GM12878 (cell line): Measurements from ENCODE around the gene NUDT12. TPM values are rescaled to one million over a fixed set of nuclear protein-coding genes. Genes with fewer than 3 reads are reported as not detected.

ENCODE experiments used
- ATAC-seq: fragments of 200-7000 bp; cut with Tn5 transposase; 3 replicates; pipeline ENCODE4 v1.9.1; 2020; ENCODE audit warnings: mild to moderate bottlenecking, moderate library complexity
- BruUV-seq: library from RNA; stranded (reverse); fragments of 400-500 nt; replicated peaks from 2 replicates; lab custom pipeline; 2021; lab: Mats Ljungman, UMichigan
- CTCF ChIA-PET: fragments of 300-600 bp; sonication (Branson Sonifier 250); formaldehyde crosslinking; extraction: SDS; loops from one replicate; lab custom pipeline; 2021; ENCODE audit warnings: inconsistent platforms; lab: Yijun Ruan, JAX
- POLR2A ChIA-PET: fragments of 350-600 bp; formaldehyde crosslinking; extraction: SDS; loops from one replicate; lab custom pipeline; 2021; ENCODE audit warnings: inconsistent platforms; lab: Charles Lee
- RAD21 ChIA-PET: fragments of 300-600 bp; sonication (Branson Sonifier 250); formaldehyde crosslinking; loops from one replicate; lab custom pipeline; 2023; ENCODE audit warnings: antibody characterized with exemption; ENCODE audit not compliant: unreplicated experiment; lab: Charles Lee
- SMC1A ChIA-PET: fragments of 300-600 bp; sonication (Branson Sonifier 250); formaldehyde crosslinking; loops from one replicate; lab custom pipeline; 2023; ENCODE audit not compliant: unreplicated experiment, uncharacterized antibody; lab: Charles Lee
- DNase-seq: peaks from one replicate; pipeline ENCODE4 v3.0.0-alpha.2; 2011; ENCODE audit warnings: low read depth, low spot score
- FAIRE-seq: peaks from 3 replicates; lab custom pipeline; 2011; peaks lifted over from hg19 to GRCh38; lab: Jason Lieb, UNC
- H2AFZ ChIP-seq: 2 replicates; pipeline ENCODE4 v1.6.0; 2011; ENCODE audit warnings: low read depth, low read length, control low read depth; ENCODE audit not compliant: control insufficient read depth
- H3K27ac ChIP-seq: 2 replicates; pipeline ENCODE4 v1.5.1; 2011; ENCODE audit warnings: control low read depth; ENCODE audit not compliant: control insufficient read depth, insufficient read depth
- H3K27me3 ChIP-seq, 2 experiments: replicated peaks in 1 of 2; 2 replicates each; pipeline versions ENCODE4 v1.6.0 to v1.6.1; 2011; ENCODE audit warnings: low read length in 1 of 2; ENCODE audit not compliant: control insufficient read depth in 2 of 2, insufficient read depth in 2 of 2
- H3K36me3 ChIP-seq, 2 experiments: 2 replicates each; pipeline ENCODE4 v1.5.1; 2011; ENCODE audit warnings: low read length in 1 of 2; ENCODE audit not compliant: control insufficient read depth in 2 of 2, insufficient read depth in 2 of 2
- H3K4me1 ChIP-seq: 2 replicates; pipeline ENCODE4 v1.6.1; 2011; ENCODE audit warnings: mild to moderate bottlenecking, low read length, moderate library complexity, mixed read lengths; ENCODE audit not compliant: control insufficient read depth, insufficient read depth
- H3K4me2 ChIP-seq: 2 replicates; pipeline ENCODE4 v1.6.0; 2011; ENCODE audit warnings: control low read depth; ENCODE audit not compliant: control insufficient read depth, insufficient read depth
- H3K4me3 ChIP-seq: fragments of 200-600 bp; sonication (generic); 2 replicates; pipeline ENCODE4 v1.5.1; 2016
- H3K79me2 ChIP-seq: 2 replicates; pipeline ENCODE4 v1.6.0; 2011; ENCODE audit warnings: low read length; ENCODE audit not compliant: control insufficient read depth, insufficient read depth
- H3K9ac ChIP-seq: 2 replicates; pipeline ENCODE4 v1.8.0; 2011; ENCODE audit warnings: low read length, control low read depth, mixed read lengths; ENCODE audit not compliant: control insufficient read depth, insufficient read depth
- H3K9me3 ChIP-seq: replicated peaks from 3 replicates; pipeline ENCODE4 v1.5.1; 2011; ENCODE audit warnings: mild to moderate bottlenecking, low read length; ENCODE audit not compliant: control insufficient read depth, insufficient read depth
- H4K20me1 ChIP-seq: 2 replicates; pipeline ENCODE4 v1.6.0; 2011; ENCODE audit not compliant: control insufficient read depth, insufficient read depth
- CREB1 ChIP-seq: IDR thresholded peaks from 2 replicates; pipeline ENCODE4 v1.6.1; 2012; ENCODE audit warnings: low read depth, mild to moderate bottlenecking, inconsistent platforms
- CREM ChIP-seq: IDR thresholded peaks from 2 replicates; pipeline ENCODE4 v1.6.1; 2014; ENCODE audit warnings: antibody characterized with exemption, low read depth
- IKZF2 ChIP-seq, 2 experiments: fragments of 450-650 bp; IDR thresholded peaks; 2 replicates each; pipeline ENCODE4 v1.6.1; 2017; ENCODE audit warnings: mild to moderate bottlenecking in 2 of 2, moderate library complexity in 2 of 2
- IRF3 ChIP-seq: fragments of 450-650 bp; IDR thresholded peaks from 2 replicates; pipeline ENCODE4 v1.6.1; 2014; ENCODE audit warnings: mild to moderate bottlenecking
- KAT2A ChIP-seq: conservative IDR thresholded peaks from 2 replicates; pipeline ENCODE4 v1.6.1; 2011; ENCODE audit warnings: low read depth, low read length; ENCODE audit not compliant: control insufficient read depth
- KLF5 ChIP-seq: fragments of 450-650 bp; IDR thresholded peaks from 2 replicates; pipeline ENCODE4 v1.6.1; 2014; ENCODE audit warnings: mild to moderate bottlenecking; ENCODE audit not compliant: partially characterized antibody
- NFIC ChIP-seq: IDR thresholded peaks from 2 replicates; pipeline ENCODE4 v1.6.1; 2012; ENCODE audit warnings: low read depth, mild to moderate bottlenecking, inconsistent platforms, low read length, moderate library complexity
- POLR2AphosphoS5 ChIP-seq: IDR thresholded peaks from 2 replicates; pipeline ENCODE4 v1.6.1; 2011; ENCODE audit warnings: mild to moderate bottlenecking, low read length, inconsistent platforms
- REST ChIP-seq: IDR thresholded peaks from 2 replicates; pipeline ENCODE4 v1.6.1; 2012; ENCODE audit warnings: mild to moderate bottlenecking, low read depth, low read length
- RUNX3 ChIP-seq: IDR thresholded peaks from 2 replicates; pipeline ENCODE4 v1.6.1; 2012; ENCODE audit warnings: low read length, inconsistent platforms
- SMARCA5 ChIP-seq: fragments of 450-650 bp; IDR thresholded peaks from 2 replicates; pipeline ENCODE4 v1.6.1; 2017; ENCODE audit warnings: mild to moderate bottlenecking
- SREBF2 ChIP-seq: IDR thresholded peaks from 2 replicates; pipeline ENCODE4 v1.6.1; 2012; ENCODE audit warnings: mild to moderate bottlenecking, low read length
- SRF ChIP-seq, 2 experiments: IDR thresholded peaks; 2 replicates each; pipeline ENCODE4 v1.6.1; 2011; ENCODE audit warnings: low read depth in 2 of 2, low read length in 2 of 2, mild to moderate bottlenecking in 1 of 2, moderate library complexity in 1 of 2
- STAT3 ChIP-seq: IDR thresholded peaks from 2 replicates; pipeline ENCODE4 v1.6.1; 2011; ENCODE audit warnings: low read depth, low read length, improper control_type of control experiment
- WRNIP1 ChIP-seq: IDR thresholded peaks from 2 replicates; pipeline ENCODE4 v1.6.1; 2011; ENCODE audit warnings: low read depth, low read length, improper control_type of control experiment, borderline replicate concordance
- ZNF217 ChIP-seq: fragments of 450-650 bp; IDR thresholded peaks from 2 replicates; pipeline ENCODE4 v1.6.1; 2017; ENCODE audit warnings: antibody characterized with exemption, mild to moderate bottlenecking
- WGBS: methylation state at CpG from one replicate; pipeline ENCODE4 v1.1.6; 2016; ENCODE audit warnings: low lambda C conversion rate; ENCODE audit not compliant: insufficient replicate concordance, insufficient coverage; ENCODE audit errors: missing lambda C conversion rate; 5-methylcytosine and 5-hydroxymethylcytosine counted together
- in situ Hi-C: fragments of 300-500 bp; cut with MboI; formaldehyde crosslinking; loops from 9 replicates; pipeline ENCODE4 v1.14.3; 2018; ENCODE audit warnings: mixed read lengths
- intact Hi-C: fragments of 100-400 bp; cut with micrococcal nuclease; formaldehyde crosslinking; loops from one replicate; pipeline ENCODE4 v1.14.2; 2022; ENCODE audit not compliant: unreplicated experiment
- polyA plus RNA-seq, 11 experiments: library from polyadenylated mRNA; depleted of rRNA in 4 of 11; unstranded in 6 of 11; stranded (reverse) in 5 of 11; fragments of >200 nt; fragmentation: Nextera tagmentation in 4 of 11; fragmentation: Illumina TruSeq in 1 of 11; extraction: Ambion mirVana in 4 of 11; extraction: Trizol in 1 of 11; gene quantifications; 1 replicate in 1 of 11; 2 replicates in 10 of 11; pipeline versions ENCODE4 v1.2.1 to v1.2.3, GENCODE V29; 2011 to 2016; ENCODE audit warnings: inconsistent platforms in 2 of 11, missing spikeins in 2 of 11, low read depth in 1 of 11
- total RNA-seq, 4 experiments: library from RNA; depleted of rRNA in 3 of 4; stranded (reverse); fragments of >200 nt in 3 of 4; fragmentation: Illumina TruSeq in 1 of 4; extraction: Trizol in 1 of 4; gene quantifications; 2 replicates each; pipeline versions ENCODE4 v1.2.1 to v1.2.3, GENCODE V29; 2013 to 2021

NUDT12 gene
- total and polyA plus RNA-seq, 10 of the 15 experiments (the other 5 are each of a cell fraction or from before 2014, with no cell fraction given): 2.9 to 9.0 (median 5.2) TPM

DNA sequence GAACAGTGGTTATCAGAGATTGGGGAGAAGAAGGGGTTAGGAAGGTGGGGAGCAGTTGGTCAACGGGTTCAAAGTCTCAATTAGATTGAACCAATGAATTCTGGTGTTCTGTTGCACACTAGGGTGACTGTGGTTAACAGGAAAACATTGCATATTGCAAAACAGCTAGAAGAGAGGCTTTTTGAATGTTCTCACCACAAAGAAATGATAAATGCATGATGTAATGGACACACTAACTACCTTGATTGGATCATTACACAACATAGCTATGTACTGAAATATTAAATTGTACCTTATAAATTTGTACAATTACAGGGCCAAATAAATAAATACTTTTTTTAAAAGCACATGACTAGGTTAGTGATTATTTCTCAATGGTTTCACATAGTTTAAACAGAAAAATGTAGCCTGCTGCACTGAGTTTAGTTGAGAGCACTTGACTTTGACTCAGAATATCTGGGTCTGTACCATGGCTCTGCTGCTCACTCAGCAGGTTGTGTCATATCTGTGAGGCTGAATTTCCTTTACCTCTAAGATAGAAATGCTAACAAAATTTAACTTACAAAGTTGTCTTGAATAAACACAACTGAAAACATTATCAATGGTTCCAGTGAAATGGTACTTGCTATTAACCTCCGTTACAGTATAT lies 30.4 kb downstream of the NUDT12 start:
- BruUV-seq: no TSS peak
- H2AFZ ChIP-seq: no peak overlapping the region
- RAD21 ChIA-PET: no interaction called here
- no peaks in the 10 kb centered on the region for H3K36me3 ChIP-seq
- H3K9ac ChIP-seq: no peak overlapping the region
- no peak for TF ChIP-seq REST
- no peak for TF ChIP-seq WRNIP1
- TF ChIP-seq ZNF217: no peak
- TF ChIP-seq KAT2A: no peak
- no peak for TF ChIP-seq CREM
- no peak for TF ChIP-seq RUNX3
- no peak for TF ChIP-seq SMARCA5
- TF ChIP-seq CREB1: no peak
- TF ChIP-seq NFIC: no peak
- no peak for TF ChIP-seq KLF5
- no peak for TF ChIP-seq POLR2AphosphoS5
- TF ChIP-seq SREBF2: no peak
- no peak for TF ChIP-seq STAT3
- no peak for TF ChIP-seq IRF3
- TF ChIP-seq SRF (IDR thresholded peaks at IDR 0.05; ENCODE audit: low read depth in 2 of 2, low read length in 2 of 2): no peak
- no peak for TF ChIP-seq IKZF2 (IDR thresholded peaks at IDR 0.05)
- SMC1A ChIA-PET: interaction anchor here (0.7 to 1.6 kb wide), 3 partner anchors 8 to 17 kb away, joined by 3 to 4 read pairs (median 3); no protein-coding TSS in a partner anchor
- POLR2A ChIA-PET: no interaction called here
- no peak for ATAC-seq
- H3K79me2 ChIP-seq: no peaks in the 10 kb centered on the region
- no peak overlapping the region for H3K27ac ChIP-seq
- H4K20me1 ChIP-seq: no peaks in the 10 kb centered on the region
- no peaks in the 10 kb centered on the region for H3K4me1 ChIP-seq
- DNase-seq: no peak
- no peaks in the 10 kb centered on the region; a peak in 1 of 4 replicates for H3K27me3 ChIP-seq
- FAIRE-seq: no peak
- no peaks in the 10 kb centered on the region for H3K9me3 ChIP-seq
- CTCF ChIA-PET: interaction anchor here (0.7 to 1.4 kb wide), 2 partner anchors 17 to 234 kb away, joined by 3 to 4 read pairs; no protein-coding TSS in a partner anchor
- in situ Hi-C loops (no loop called here), intact Hi-C loops (no loop called here)
- 18% methylated on average over 2 of the region's 2 CpGs for WGBS
- no peak overlapping the region for H3K4me3 ChIP-seq
- no peak overlapping the region for H3K4me2 ChIP-seq
